ENCODE data around the gene AMZ1. TPM values are rescaled to one million over a fixed set of nuclear protein-coding genes. Genes with fewer than 3 reads are reported as not detected.

The AMZ1 gene
- total RNA-seq, 3 donors from 2014 or later (not counting 1 experiment from before 2014, with no cell fraction given) = 0.07 to 1.2 (median 0.27) TPM

DNA sequence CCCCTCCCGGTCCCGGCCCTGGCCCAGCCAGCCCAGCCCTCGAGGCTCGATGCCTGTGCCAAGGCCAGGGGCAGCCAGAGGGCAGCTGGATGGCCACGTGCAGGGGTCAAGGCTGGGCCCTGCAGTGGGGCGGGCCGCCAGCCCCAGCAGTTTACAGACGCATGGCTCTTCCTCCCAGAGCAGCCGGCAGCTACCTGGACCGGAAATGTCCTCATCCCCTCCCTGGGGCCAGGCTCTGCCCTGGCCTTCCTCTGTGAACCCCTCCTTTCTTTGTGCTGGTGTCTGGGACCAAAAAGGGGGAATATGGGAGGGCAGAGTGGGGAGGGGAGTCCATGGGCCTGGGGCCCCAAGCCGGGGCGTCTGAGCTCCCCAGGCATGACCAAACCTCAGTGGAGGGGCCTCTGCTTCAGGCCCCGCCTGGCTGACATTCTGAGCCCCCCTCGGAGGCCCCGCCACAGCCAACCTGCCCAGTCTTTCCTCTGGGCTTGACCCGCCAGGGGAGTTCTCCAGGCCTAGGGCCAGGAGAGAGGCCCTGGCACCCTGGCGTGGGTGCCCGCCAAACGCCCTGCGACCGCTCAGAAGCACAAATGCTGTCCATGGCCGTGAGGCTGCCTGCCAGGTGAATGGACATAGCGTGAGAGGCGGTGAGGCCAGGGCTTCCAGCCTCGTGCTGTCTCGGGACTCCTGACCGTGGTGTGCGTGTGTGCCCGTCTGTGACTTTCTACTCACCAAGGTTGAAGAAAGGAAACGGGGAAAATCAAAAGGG, 24.7 kb upstream of the AMZ1 start:
- Mint-ChIP-seq H3K4me1 (peaks cover 0 to 9% of the 10 kb centered on the region in 2 donors), H3K27me3 (ENCODE audit: low read depth in 2 of 2) (peaks cover 0 to 8% of the 10 kb centered on the region in 2 donors), H3K27ac (no peak overlapping the region), H3K36me3 (no peaks in the 10 kb centered on the region), H3K9me3 (no peaks in the 10 kb centered on the region), H3K4me3 (no peak overlapping the region)
- Histone ChIP-seq H3K27me3 (ENCODE audit: control insufficient read depth, insufficient read depth, low read length) (peaks cover 2% of the 10 kb centered on the region), H3K4me3 (ENCODE audit: low read length) (no peak overlapping the region), H3K27ac (ENCODE audit: low read length) (no peak overlapping the region), H3K4me1 (ENCODE audit: control insufficient read depth, insufficient read depth, low read length) (no peaks in the 10 kb centered on the region), H3K9me3 (ENCODE audit: control insufficient read depth, insufficient read depth, low read length) (no peaks in the 10 kb centered on the region), H3K36me3 (ENCODE audit: control insufficient read depth, insufficient read depth, low read length) (no peaks in the 10 kb centered on the region)
- DNase-seq = no peak
- 93% methylated on average over 30 of the region's 30 CpGs for WGBS (ENCODE audit: insufficient coverage)
- ATAC-seq = no peak
- TF ChIP-seq, protein P1, sequence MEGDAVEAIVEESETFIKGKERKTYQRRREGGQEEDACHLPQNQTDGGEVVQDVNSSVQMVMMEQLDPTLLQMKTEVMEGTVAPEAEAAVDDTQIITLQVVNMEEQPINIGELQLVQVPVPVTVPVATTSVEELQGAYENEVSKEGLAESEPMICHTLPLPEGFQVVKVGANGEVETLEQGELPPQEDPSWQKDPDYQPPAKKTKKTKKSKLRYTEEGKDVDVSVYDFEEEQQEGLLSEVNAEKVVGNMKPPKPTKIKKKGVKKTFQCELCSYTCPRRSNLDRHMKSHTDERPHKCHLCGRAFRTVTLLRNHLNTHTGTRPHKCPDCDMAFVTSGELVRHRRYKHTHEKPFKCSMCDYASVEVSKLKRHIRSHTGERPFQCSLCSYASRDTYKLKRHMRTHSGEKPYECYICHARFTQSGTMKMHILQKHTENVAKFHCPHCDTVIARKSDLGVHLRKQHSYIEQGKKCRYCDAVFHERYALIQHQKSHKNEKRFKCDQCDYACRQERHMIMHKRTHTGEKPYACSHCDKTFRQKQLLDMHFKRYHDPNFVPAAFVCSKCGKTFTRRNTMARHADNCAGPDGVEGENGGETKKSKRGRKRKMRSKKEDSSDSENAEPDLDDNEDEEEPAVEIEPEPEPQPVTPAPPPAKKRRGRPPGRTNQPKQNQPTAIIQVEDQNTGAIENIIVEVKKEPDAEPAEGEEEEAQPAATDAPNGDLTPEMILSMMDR (IDR thresholded peaks at IDR 0.05) = no peak
- intact Hi-C loops (cut with micrococcal nuclease) = no loop called here

DNA sequence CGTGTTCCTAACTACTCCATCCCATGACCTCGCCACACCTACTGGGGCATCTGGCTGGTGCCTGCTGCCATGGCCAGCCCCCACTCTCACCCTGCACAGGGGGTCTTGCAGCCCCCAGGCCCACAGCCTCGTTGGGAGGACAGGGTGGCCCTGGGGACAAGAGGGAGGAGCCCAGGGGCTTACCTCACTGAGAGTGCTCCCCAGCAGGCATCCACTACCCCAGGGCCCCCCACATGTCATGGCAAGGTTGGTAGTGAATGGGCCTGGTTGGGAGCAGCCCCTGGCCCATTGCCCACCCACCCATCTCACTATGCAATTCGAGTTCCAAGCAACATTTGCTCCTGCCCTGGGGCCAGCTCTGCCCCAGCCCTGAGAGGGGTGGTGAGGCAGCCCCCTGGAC, 24.0 kb upstream of the AMZ1 start:
- H3K4me3 ChIP-seq (ENCODE audit: low read length) = no peak overlapping the region
- 73% methylated on average over 4 of the region's 4 CpGs for WGBS (ENCODE audit: insufficient coverage)
- intact Hi-C loops (cut with micrococcal nuclease) = no loop called here
- Mint-ChIP-seq H3K27me3 (ENCODE audit: low read depth in 2 of 2) (peaks cover 0 to 9% of the 10 kb centered on the region in 2 donors), H3K36me3 (no peaks in the 10 kb centered on the region), H3K27ac (no peak overlapping the region), H3K4me3 (no peak overlapping the region), H3K4me1 (peaks cover 0 to 9% of the 10 kb centered on the region in 2 donors), H3K9me3 (no peaks in the 10 kb centered on the region)
- H3K36me3 ChIP-seq (ENCODE audit: control insufficient read depth, insufficient read depth, low read length) = no peaks in the 10 kb centered on the region
- no peaks in the 10 kb centered on the region for H3K4me1 ChIP-seq (ENCODE audit: control insufficient read depth, insufficient read depth, low read length)
- H3K27ac ChIP-seq (ENCODE audit: low read length) = no peak overlapping the region
- H3K27me3 ChIP-seq (ENCODE audit: control insufficient read depth, insufficient read depth, low read length) = peaks cover 2% of the 10 kb centered on the region
- TF ChIP-seq, protein P1 (IDR thresholded peaks at IDR 0.05) = no peak
- H3K9me3 ChIP-seq (ENCODE audit: control insufficient read depth, insufficient read depth, low read length) = no peaks in the 10 kb centered on the region
- ATAC-seq (no peak), DNase-seq (no peak)

DNA sequence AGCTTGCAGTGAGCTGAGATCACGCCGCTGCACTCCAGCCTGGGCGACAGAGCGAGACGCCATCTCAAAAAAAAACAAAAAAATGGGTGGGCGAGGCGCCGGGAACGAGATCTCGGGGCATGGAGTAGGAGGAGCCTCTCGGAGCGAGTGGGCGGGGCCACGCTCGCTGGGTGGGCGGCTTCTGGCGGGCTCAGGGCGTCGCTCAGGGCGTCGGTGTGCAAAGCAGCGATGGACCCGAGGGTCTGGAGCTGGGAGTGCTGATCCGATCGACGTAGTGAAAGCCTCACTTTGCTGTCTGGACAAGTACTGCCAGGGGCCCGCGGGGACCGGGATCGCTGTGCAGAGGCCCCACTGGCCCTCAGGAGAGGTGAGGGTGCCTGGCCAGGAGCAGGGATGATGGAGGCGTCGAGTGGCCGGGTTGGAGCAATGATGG, 22.6 kb upstream of the AMZ1 start:
- H3K9me3 ChIP-seq (ENCODE audit: control insufficient read depth, insufficient read depth, low read length) = no peaks in the 10 kb centered on the region

More for the DNA sequence above, 22.6 kb upstream of the AMZ1 start:
- Histone ChIP-seq H3K36me3 (ENCODE audit: control insufficient read depth, insufficient read depth, low read length) (no peaks in the 10 kb centered on the region), H3K4me1 (ENCODE audit: control insufficient read depth, insufficient read depth, low read length) (no peaks in the 10 kb centered on the region), H3K27me3 (ENCODE audit: control insufficient read depth, insufficient read depth, low read length) (peaks cover 6% of the 10 kb centered on the region), H3K27ac (ENCODE audit: low read length) (no peak overlapping the region), H3K4me3 (ENCODE audit: low read length) (no peak overlapping the region)
- no peak overlapping the region for H3K27ac Mint-ChIP-seq
- 67% methylated on average over 33 of the region's 33 CpGs for WGBS (ENCODE audit: insufficient coverage)
- intact Hi-C loops (cut with micrococcal nuclease) = no loop called here
- ATAC-seq (peak in 1 of 3 donors; percentile 24), DNase-seq (no peak)
- H3K9me3 Mint-ChIP-seq = no peaks in the 10 kb centered on the region
- no peaks in the 10 kb centered on the region for H3K36me3 Mint-ChIP-seq
- peaks cover under 1 to 15% of the 10 kb centered on the region in 2 donors for H3K4me1 Mint-ChIP-seq
- TF ChIP-seq, protein P1 (IDR thresholded peaks at IDR 0.05) = no peak
- H3K27me3 Mint-ChIP-seq (ENCODE audit: low read depth in 2 of 2) = peaks cover 10 to 15% of the 10 kb centered on the region in 2 donors
- H3K4me3 Mint-ChIP-seq = peak overlapping the region; percentile 35
